Measurements from ENCODE around the gene SAMD5.
"Not testable (repeated sequence)": the region's sequence is repeated elsewhere in the genome, so short reads cannot be mapped to it uniquely, and the experiment has no call there.

Gene SAMD5

GRCh38 chr6:147530132-147531060 is 21.9 kb downstream of the SAMD5 start:
- DNase-seq: no peak

- DNase-seq: no peak
Measured at GRCh38 chr6:147531321-147531720, 22.8 kb downstream of the SAMD5 start.

- DNase-seq: no peak
Measured at GRCh38 chr6:147534116-147534860, 25.8 kb downstream of the SAMD5 start.

- DNase-seq: no peak
Measured at GRCh38 chr6:147538821-147539220, 30.3 kb downstream of the SAMD5 start.

- no peak for DNase-seq
Measured at GRCh38 chr6:147540075-147540474, 31.6 kb downstream of the SAMD5 start.

GRCh38 chr6:147542436-147542835 is 33.9 kb downstream of the SAMD5 start:
- not testable (repeated sequence) for DNase-seq

GRCh38 chr6:147544420-147544819 is 35.9 kb downstream of the SAMD5 start:
- DNase-seq: no peak

- DNase-seq: no peak
Measured at GRCh38 chr6:147546501-147547368, 38.2 kb downstream of the SAMD5 start.

GRCh38 chr6:147547369-147547902 is 38.9 kb downstream of the SAMD5 start:
- DNase-seq: no peak

- DNase-seq: no peak
Measured at GRCh38 chr6:147548921-147549475, 40.5 kb downstream of the SAMD5 start.

- DNase-seq: no peak
Measured at GRCh38 chr6:147549531-147549930, 41.0 kb downstream of the SAMD5 start.

GRCh38 chr6:147551976-147552375 is 43.5 kb downstream of the SAMD5 start:
- DNase-seq: no peak

GRCh38 chr6:147553099-147553498 is 44.6 kb downstream of the SAMD5 start:
- DNase-seq: no peak

GRCh38 chr6:147554281-147554680 is 45.8 kb downstream of the SAMD5 start:
- DNase-seq: no peak

- no peak for DNase-seq
Measured at GRCh38 chr6:147559006-147559405, 50.5 kb downstream of the SAMD5 start.

- DNase-seq: no peak
Measured at GRCh38 chr6:147560670-147561069, 52.2 kb downstream of the SAMD5 start.

GRCh38 chr6:147561726-147562125 is 53.2 kb downstream of the SAMD5 start:
- no peak for DNase-seq

- DNase-seq: no peak
Measured at GRCh38 chr6:147563472-147563871, 55.0 kb downstream of the SAMD5 start.

GRCh38 chr6:147564556-147564955 is 56.1 kb downstream of the SAMD5 start:
- DNase-seq: no peak

- DNase-seq: no peak
Measured at GRCh38 chr6:147566244-147566898, 57.9 kb downstream of the SAMD5 start.

GRCh38 chr6:147567141-147567805 is 58.8 kb downstream of the SAMD5 start:
- DNase-seq: no peak
